CD4-positive, alpha-beta memory T cell (primary cell): ENCODE results near the gene TRIM7. TPM values are rescaled to one million over a fixed set of nuclear protein-coding genes. Genes with fewer than 3 reads are reported as not detected.

Source experiments
- CTCF ChIA-PET: fragments of 350-600 bp; sonication (Branson Sonifier 250); formaldehyde crosslinking; loops from one replicate; lab custom pipeline; 2021; ENCODE audit warnings: inconsistent platforms; ENCODE audit not compliant: partially characterized antibody; lab: Charles Lee
- POLR2A ChIA-PET: fragments of 350-600 bp; sonication (Branson Sonifier 250); formaldehyde crosslinking; loops from one replicate; lab custom pipeline; 2021; ENCODE audit not compliant: partially characterized antibody; lab: Charles Lee
- DNase-seq, 5 donors: peaks; one replicate each; pipeline versions ENCODE4 v3.0.0 to v3.0.0-alpha.2; 2020 to 2022; ENCODE audit warnings: mixed read lengths in 1 of 5
- H3K27ac ChIP-seq: one replicate; pipeline ENCODE4 v1.7.0; 2013; ENCODE audit warnings: low read depth, low read length
- H3K27me3 ChIP-seq: 2 replicates; pipeline ENCODE4 v1.7.0; 2013; ENCODE audit warnings: mild to moderate bottlenecking, low read length, moderate library complexity; ENCODE audit not compliant: insufficient read depth
- H3K36me3 ChIP-seq: 2 replicates; pipeline ENCODE4 v1.7.0; 2013; ENCODE audit warnings: mild to moderate bottlenecking, low read length, moderate library complexity; ENCODE audit not compliant: insufficient read depth
- H3K4me1 ChIP-seq: 2 replicates; pipeline ENCODE4 v1.7.0; 2013; ENCODE audit warnings: mild to moderate bottlenecking, low read length, moderate library complexity; ENCODE audit not compliant: insufficient read depth
- H3K4me3 ChIP-seq, 2 donors: one replicate each; pipeline ENCODE4 v1.7.0; 2013; ENCODE audit warnings: low read length in 2 of 2, mild to moderate bottlenecking in 1 of 2
- H3K9me3 ChIP-seq, 2 donors: one replicate each; pipeline ENCODE4 v1.7.0; 2013; ENCODE audit warnings: low read length in 2 of 2, control low read depth in 1 of 2; ENCODE audit not compliant: control insufficient read depth in 1 of 2
- H3K27ac Mint-ChIP-seq, 7 donors: one replicate each; pipeline ENCODE4 v1.8.0; 2020 to 2021; ENCODE audit warnings: mixed read lengths in 7 of 7, mild to moderate bottlenecking in 6 of 7, inconsistent platforms in 3 of 7, moderate library complexity in 3 of 7
- H3K27me3 Mint-ChIP-seq, 2 donors: one replicate each; pipeline ENCODE4 v1.8.0; 2020 to 2021; ENCODE audit warnings: mixed read lengths in 2 of 2
- H3K36me3 Mint-ChIP-seq, 2 donors: one replicate each; pipeline ENCODE4 v1.8.0; 2020 to 2021; ENCODE audit warnings: mixed read lengths in 2 of 2, inconsistent platforms in 1 of 2, mild to moderate bottlenecking in 1 of 2
- H3K4me1 Mint-ChIP-seq, 4 donors: one replicate each; pipeline ENCODE4 v1.8.0; 2020 to 2021; ENCODE audit warnings: mixed read lengths in 4 of 4, mild to moderate bottlenecking in 1 of 4
- H3K4me3 Mint-ChIP-seq, 8 donors: one replicate each; pipeline ENCODE4 v1.8.0; 2020 to 2021; ENCODE audit warnings: mixed read lengths in 8 of 8, mild to moderate bottlenecking in 7 of 8, moderate library complexity in 6 of 8, inconsistent platforms in 3 of 8
- H3K9me3 Mint-ChIP-seq, 8 donors: one replicate each; pipeline ENCODE4 v1.8.0; 2020 to 2021; ENCODE audit warnings: mixed read lengths in 8 of 8, mild to moderate bottlenecking in 5 of 8, inconsistent platforms in 3 of 8, moderate library complexity in 1 of 8
- intact Hi-C: fragments of 100-400 bp; cut with micrococcal nuclease; formaldehyde crosslinking; loops from one replicate; pipeline ENCODE4 v1.15.1; 2023
- polyA plus RNA-seq, 2 donors: library from polyadenylated mRNA; unstranded; fragments of 300-500 nt; fragmentation: Illumina TruSeq; gene quantifications; one replicate each; pipeline ENCODE4 v1.2.3, GENCODE V29; 2021
- total RNA-seq, 2 experiments: library from RNA; stranded (reverse); gene quantifications; one replicate each; pipeline ENCODE4 v1.2.3, GENCODE V29; 2021

Gene TRIM7
- total and polyA plus RNA-seq, 4 experiments from 2014 or later, result 0.63 to 4.2 (median 2.0) TPM

DNA sequence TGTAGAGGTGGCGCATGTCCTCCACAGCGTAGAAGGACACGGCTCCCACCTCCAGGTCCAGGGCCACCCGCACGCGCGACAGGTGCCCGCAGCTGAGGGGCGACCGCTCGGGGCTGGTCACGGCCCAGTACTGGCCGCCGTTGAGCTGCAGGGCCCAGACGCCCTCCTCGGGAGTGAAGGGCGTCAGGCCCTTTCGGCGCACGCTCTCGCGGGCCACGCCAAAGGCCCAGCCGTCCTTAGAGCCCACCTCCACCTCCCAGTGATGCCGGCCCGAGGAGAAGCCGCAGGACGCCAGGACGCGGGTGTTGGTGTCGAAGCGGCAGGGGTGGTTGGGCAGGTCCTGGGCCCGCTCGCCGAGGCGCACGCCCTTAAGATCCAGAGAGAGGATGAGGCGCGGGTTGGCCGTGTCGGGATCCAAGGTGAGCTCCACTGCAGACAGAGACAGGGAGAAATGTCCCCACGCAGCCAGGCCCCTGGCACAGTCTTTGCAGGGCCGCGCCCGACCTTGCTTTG, 9.7 kb downstream of the TRIM7 start:
- no peak overlapping the region for H3K4me3 Mint-ChIP-seq
- H3K36me3 Mint-ChIP-seq, result peaks cover 0 to 17% of the 10 kb centered on the region in 2 donors
- H3K4me1 Mint-ChIP-seq, result peaks cover 10 to 32% (median 16%) of the 10 kb centered on the region in 4 donors
- no peak for DNase-seq
- no peak overlapping the region for H3K27ac Mint-ChIP-seq
- H3K4me1 ChIP-seq, result peaks cover 16% of the 10 kb centered on the region
- H3K27me3 Mint-ChIP-seq, result peaks cover 2 to 8% of the 10 kb centered on the region in 2 donors
- no peaks in the 10 kb centered on the region for H3K36me3 ChIP-seq
- H3K4me3 ChIP-seq, result no peak overlapping the region
- ChIA-PET POLR2A (interaction anchor here (0.6 to 12.9 kb wide), 2 partner anchors 10 to 1576 kb away, joined by 3 to 412 read pairs; partner anchors contain the start of gene TRIM7), CTCF (no interaction called here)
- no peaks in the 10 kb centered on the region for H3K9me3 ChIP-seq
- peaks cover 0 to 13% (median 0%) of the 10 kb centered on the region in 8 donors for H3K9me3 Mint-ChIP-seq
- H3K27me3 ChIP-seq, result no peaks in the 10 kb centered on the region
- H3K27ac ChIP-seq, result no peak overlapping the region
- intact Hi-C loops, result no loop called here

DNA sequence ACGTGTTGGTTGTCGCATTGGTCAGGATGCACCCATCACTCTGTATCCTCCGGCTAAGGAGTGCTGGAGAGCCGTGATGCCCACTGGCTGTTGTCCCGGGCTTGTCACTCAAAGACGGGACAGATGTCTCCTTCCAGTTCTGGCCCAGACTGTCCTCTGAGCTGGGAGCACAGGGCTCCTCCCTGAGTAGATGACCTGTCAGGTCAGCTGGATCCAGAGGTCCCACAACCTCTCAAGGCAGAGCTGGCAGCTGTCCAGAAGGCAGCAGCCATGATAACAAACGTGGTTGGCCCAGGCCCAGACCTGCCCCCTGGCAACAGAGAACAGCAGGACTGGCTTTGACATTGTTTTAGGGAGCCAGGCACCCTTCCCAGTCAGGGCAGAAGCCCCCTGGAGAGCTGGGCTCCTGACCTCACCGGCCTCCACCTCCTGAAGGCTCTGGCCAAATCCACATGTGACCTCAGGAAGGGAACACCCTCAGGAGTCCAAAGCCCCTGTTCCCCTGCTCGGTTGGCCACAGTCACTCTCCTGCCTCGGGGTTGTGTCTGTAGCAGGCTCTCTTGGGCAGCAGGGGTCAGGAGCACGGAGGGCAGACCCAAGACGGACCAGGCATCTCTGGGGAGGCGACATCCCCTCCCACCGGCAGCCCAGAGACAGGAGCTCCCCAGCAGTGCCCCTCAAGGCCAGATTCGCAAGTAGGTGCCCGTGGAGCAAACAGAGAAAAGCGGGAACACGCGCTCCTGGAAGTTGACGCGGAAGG, 10.3 kb downstream of the TRIM7 start:
- Mint-ChIP-seq H3K27me3 (peaks cover 2 to 10% of the 10 kb centered on the region in 2 donors), H3K4me3 (no peak overlapping the region), H3K4me1 (peaks cover 10 to 38% (median 19%) of the 10 kb centered on the region in 4 donors), H3K27ac (peak overlapping the region in 2 of 7 donors; percentile 59 to 100), H3K36me3 (peaks cover 0 to 23% of the 10 kb centered on the region in 2 donors), H3K9me3 (peaks cover 0 to 16% (median 0%) of the 10 kb centered on the region in 8 donors)
- POLR2A ChIA-PET, result interaction anchor here (0.6 to 12.9 kb wide), 3 partner anchors 10 to 1576 kb away, joined by 3 to 412 read pairs (median 375); partner anchors contain the start of genes TRIM41 and TRIM7
- Histone ChIP-seq H3K4me3 (no peak overlapping the region), H3K27me3 (no peaks in the 10 kb centered on the region), H3K9me3 (no peaks in the 10 kb centered on the region), H3K36me3 (no peaks in the 10 kb centered on the region), H3K27ac (no peak overlapping the region), H3K4me1 (peaks cover 16% of the 10 kb centered on the region)
- CTCF ChIA-PET, result interaction anchor here (0.7 kb wide), 1 partner anchor 10 kb away, joined by 3 read pairs; the partner anchor contains the start of gene TRIM7
- DNase-seq, result no peak
- intact Hi-C loops, result no loop called here

DNA sequence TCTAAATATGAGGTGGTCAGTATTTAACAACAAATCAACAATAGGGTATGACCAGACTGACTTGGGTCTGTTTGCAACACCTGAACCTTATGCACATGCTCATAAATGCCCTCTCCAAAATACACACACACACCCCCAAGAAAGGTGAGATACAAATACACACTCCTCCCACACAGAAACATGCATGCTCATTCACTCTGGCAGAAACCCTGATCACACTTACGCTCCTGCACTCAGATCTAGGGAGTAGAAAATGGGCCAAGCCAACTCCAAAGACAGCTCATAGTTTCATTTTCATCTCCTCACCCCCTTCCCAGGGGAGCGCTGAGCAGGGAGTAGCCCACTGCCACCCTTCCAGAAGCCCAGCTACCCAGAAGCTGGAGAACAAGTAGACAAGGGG, 11.3 kb downstream of the TRIM7 start:
- H3K4me3 Mint-ChIP-seq, result peak overlapping the region in 3 of 8 donors; percentile 4 to 67 (median 8)
- POLR2A ChIA-PET, result interaction anchor here (5.2 to 12.9 kb wide), 3 partner anchors 11 to 30 kb away, joined by 31 to 412 read pairs (median 375); partner anchors contain the start of genes TRIM41 and TRIM7
- peaks cover 5 to 15% of the 10 kb centered on the region in 2 donors for H3K27me3 Mint-ChIP-seq

DNA sequence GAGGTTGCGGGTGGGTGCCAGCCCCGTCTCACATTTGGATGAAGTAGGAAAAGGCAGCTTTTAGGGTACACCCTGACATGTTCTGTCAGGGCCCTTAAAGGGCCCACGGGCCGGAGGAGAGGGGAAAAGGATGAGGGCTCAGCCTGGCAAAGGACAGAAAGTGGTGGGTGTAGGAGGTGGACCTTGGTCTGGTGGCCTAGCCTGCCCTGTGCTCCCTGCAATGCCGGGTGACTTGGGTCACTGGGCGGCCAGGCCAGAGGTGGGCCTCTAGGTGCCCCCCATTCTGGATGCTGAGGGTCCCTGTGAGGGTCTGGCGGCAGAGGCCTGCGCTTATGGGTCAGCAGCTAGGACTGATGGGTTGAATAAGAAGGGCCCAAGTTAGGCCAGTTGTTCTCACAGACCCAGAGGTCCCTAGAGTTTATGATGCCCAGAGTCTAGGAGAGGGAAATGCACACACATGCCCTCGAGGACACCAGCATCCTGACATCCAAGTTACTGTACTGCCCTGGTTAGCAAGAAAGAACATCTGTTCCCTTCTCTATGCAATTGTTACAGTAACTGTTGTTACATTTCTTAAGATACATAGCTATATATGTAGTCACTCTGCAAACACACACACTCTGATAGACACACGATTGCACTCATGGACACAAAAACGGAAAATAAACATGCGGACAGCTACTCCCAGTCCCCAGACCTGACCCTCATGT, 12.5 kb downstream of the TRIM7 start:
- CTCF ChIA-PET, result interaction anchor here (0.8 to 6.6 kb wide), 8 partner anchors 8 to 68 kb away, joined by 3 to 100 read pairs (median 4); partner anchors contain the start of genes TRIM41, TRIM52 and TRIM7
- Mint-ChIP-seq H3K4me1 (peaks cover 14 to 60% (median 30%) of the 10 kb centered on the region in 4 donors), H3K27me3 (peaks cover 5 to 19% of the 10 kb centered on the region in 2 donors), H3K4me3 (peak overlapping the region; percentile 91 to 99 (median 98)), H3K9me3 (peaks cover 0 to 37% (median 7%) of the 10 kb centered on the region in 8 donors), H3K36me3 (peaks cover 0 to 40% of the 10 kb centered on the region in 2 donors), H3K27ac (peak overlapping the region; percentile 89 to 100 (median 97))
- POLR2A ChIA-PET, result interaction anchor here (0.7 to 12.9 kb wide), 16 partner anchors 7 to 383 kb away, joined by 3 to 412 read pairs (median 12); partner anchors contain the start of genes RACK1, TRIM41, TRIM52 and TRIM7
- intact Hi-C loops, result no loop called here
- no peaks in the 10 kb centered on the region for H3K36me3 ChIP-seq
- H3K27me3 ChIP-seq, result no peaks in the 10 kb centered on the region
- H3K4me3 ChIP-seq, result peak overlapping the region; percentile 42 to 97
- H3K4me1 ChIP-seq, result peaks cover 16% of the 10 kb centered on the region
- no peak for DNase-seq
- peak overlapping the region; percentile 79 for H3K27ac ChIP-seq
- H3K9me3 ChIP-seq, result no peaks in the 10 kb centered on the region

More for the DNA sequence above, 11.3 kb downstream of the TRIM7 start:
- Mint-ChIP-seq H3K27ac (peak overlapping the region in 3 of 7 donors; percentile 48 to 100 (median 56)), H3K4me1 (peaks cover 11 to 48% (median 21%) of the 10 kb centered on the region in 4 donors), H3K36me3 (peaks cover 0 to 33% of the 10 kb centered on the region in 2 donors), H3K9me3 (peaks cover 0 to 26% (median 2%) of the 10 kb centered on the region in 8 donors)
- DNase-seq, result no peak
- intact Hi-C loops, result no loop called here
- H3K27me3 ChIP-seq, result no peaks in the 10 kb centered on the region
- H3K36me3 ChIP-seq, result no peaks in the 10 kb centered on the region
- H3K4me1 ChIP-seq, result peaks cover 16% of the 10 kb centered on the region
- H3K4me3 ChIP-seq, result no peak overlapping the region
- H3K9me3 ChIP-seq, result no peaks in the 10 kb centered on the region
- H3K27ac ChIP-seq, result no peak overlapping the region
- CTCF ChIA-PET, result interaction anchor here (0.7 to 6.6 kb wide), 3 partner anchors 11 to 58 kb away, joined by 3 to 100 read pairs (median 4); partner anchors contain the start of gene TRIM7

DNA sequence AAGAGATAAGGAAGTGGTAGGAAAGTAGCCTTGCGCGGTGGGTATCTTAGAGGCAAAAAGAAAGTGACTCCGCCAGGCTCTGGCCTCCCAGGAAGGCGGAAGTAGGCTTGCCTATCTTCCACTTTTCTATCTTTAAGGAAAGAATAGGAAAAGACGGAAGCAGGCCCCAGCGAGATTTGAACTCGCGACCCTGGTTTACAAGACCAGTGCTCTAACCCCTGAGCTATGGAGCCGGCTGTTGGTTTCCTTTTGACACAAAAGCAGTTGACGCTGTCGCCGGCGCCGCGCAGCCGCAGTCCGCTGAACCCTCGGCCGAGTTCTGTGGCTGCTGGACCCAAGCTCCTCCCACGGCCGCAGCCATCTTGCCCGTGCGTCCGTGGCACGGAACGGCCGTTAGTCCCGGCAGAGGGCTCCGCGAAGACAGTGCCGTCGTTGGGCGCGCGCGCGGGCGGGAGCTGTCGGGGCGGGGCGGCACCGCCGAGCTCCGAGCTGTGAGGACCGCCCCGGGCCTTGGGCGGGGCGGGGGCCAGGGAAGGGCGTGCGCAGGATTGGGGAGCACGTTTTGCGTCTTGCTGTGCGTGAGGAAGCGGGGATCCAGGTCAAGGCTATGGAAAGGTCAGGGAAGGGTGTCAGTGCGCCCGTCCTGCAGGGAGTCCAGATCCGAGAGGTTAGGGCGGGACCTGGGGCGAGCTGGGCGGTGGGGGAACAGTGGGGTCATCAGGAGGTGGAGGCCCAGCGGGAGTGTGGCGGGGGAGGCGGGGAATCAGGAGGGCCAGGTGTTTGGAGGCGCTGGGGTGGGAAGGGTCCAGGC, 13.3 kb downstream of the TRIM7 start:
- peaks cover 5 to 19% of the 10 kb centered on the region in 2 donors for H3K27me3 Mint-ChIP-seq

More for the DNA sequence above, 13.3 kb downstream of the TRIM7 start:
- no peaks in the 10 kb centered on the region for H3K9me3 ChIP-seq
- CTCF ChIA-PET, result interaction anchor here (0.8 to 6.6 kb wide), 9 partner anchors 9 to 69 kb away, joined by 3 to 100 read pairs (median 5); partner anchors contain the start of genes TRIM41, TRIM52 and TRIM7
- Mint-ChIP-seq H3K27ac (peak overlapping the region; percentile 95 to 100 (median 97)), H3K4me1 (peaks cover 16 to 64% (median 32%) of the 10 kb centered on the region in 4 donors), H3K36me3 (peaks cover 0 to 42% of the 10 kb centered on the region in 2 donors), H3K4me3 (peak overlapping the region; percentile 96 to 99 (median 98)), H3K9me3 (peaks cover 0 to 39% (median 7%) of the 10 kb centered on the region in 8 donors)
- DNase-seq, result peak; percentile 94 to 98 (median 96)
- peaks cover 16% of the 10 kb centered on the region for H3K4me1 ChIP-seq
- H3K36me3 ChIP-seq, result no peaks in the 10 kb centered on the region
- intact Hi-C loops, result loop anchor here (1.0 kb wide), 5 partner anchors 8 to 55 kb away; partner anchors contain the start of gene TRIM41
- H3K27ac ChIP-seq, result peak overlapping the region; percentile 79
- H3K4me3 ChIP-seq, result peak overlapping the region; percentile 87 to 97
- POLR2A ChIA-PET, result interaction anchor here (0.6 to 12.9 kb wide), 16 partner anchors 8 to 382 kb away, joined by 3 to 412 read pairs (median 12); partner anchors contain the start of genes RACK1, TRIM41, TRIM52 and TRIM7
- no peaks in the 10 kb centered on the region for H3K27me3 ChIP-seq
